ENCODE measurements around the gene UVRAG. TPM values are rescaled to one million over a fixed set of nuclear protein-coding genes. Genes with fewer than 3 reads are reported as not detected.

UVRAG gene
- polyA plus RNA-seq, 1 donor (not counting 4 experiments of a cell fraction or from before 2014, with no cell fraction given), result 11.9 TPM

GRCh38 chr11:75836417-75836816 lies 21.4 kb downstream of the UVRAG start:
- FAIRE-seq (no peak), DNase-seq (ENCODE audit: low read depth, low spot score) (no peak)
- Histone ChIP-seq H3K79me2 (ENCODE audit: control insufficient read depth, insufficient read depth, low read length) (peaks cover 3% of the 10 kb centered on the region), H3K9me3 (ENCODE audit: control insufficient read depth, low read depth, low read length) (no peaks in the 10 kb centered on the region), H3K4me2 (ENCODE audit: control insufficient read depth, extremely low read depth, insufficient read depth, low read depth, low read length) (no peak overlapping the region), H3K27me3 (ENCODE audit: control insufficient read depth, extremely low read depth, insufficient read depth, low read length) (no peaks in the 10 kb centered on the region), H3K9me1 (ENCODE audit: control insufficient read depth, extremely low read depth, insufficient read depth, low read length) (no peaks in the 10 kb centered on the region), H4K20me1 (ENCODE audit: control insufficient read depth, extremely low read depth, insufficient read depth, low read length) (no peaks in the 10 kb centered on the region), H3K27ac (ENCODE audit: control insufficient read depth, insufficient read depth, low read length) (no peak overlapping the region), H3K4me3 (ENCODE audit: control insufficient read depth in 2 of 3, extremely low read depth in 1 of 3, insufficient read depth in 2 of 3, low read depth in 1 of 3, low read length in 3 of 3) (no peak overlapping the region), H2AFZ (ENCODE audit: control insufficient read depth, low read length) (no peak overlapping the region), H3K36me3 (ENCODE audit: control insufficient read depth in 2 of 2, extremely low read depth in 1 of 2, insufficient read depth in 2 of 2, low read length in 2 of 2) (no peaks in the 10 kb centered on the region), H3K9ac (ENCODE audit: control insufficient read depth, extremely low read depth, insufficient read depth, low read length) (no peak overlapping the region), H3K4me1 (ENCODE audit: control insufficient read depth, extremely low read depth, insufficient read depth, low read length) (peaks cover 3% of the 10 kb centered on the region)
- dilution Hi-C loops (cut with MboI; ENCODE audit: extremely low pct_ligation_motif_present, low sequenced_read_pairs), result no loop called here
- TF ChIP-seq CTCF (optimal IDR thresholded peaks at IDR 0.05 in 1 of 3, IDR thresholded peaks at IDR 0.05 in 1 of 3, conservative IDR thresholded peaks at IDR 0.05 in 1 of 3; ENCODE audit: extremely low read depth in 1 of 3, insufficient read depth in 2 of 3, low read length in 3 of 3), result no peak
- no peak for TF ChIP-seq EZH2 (IDR thresholded peaks at IDR 0.05; ENCODE audit: low read length)

- no peak overlapping the region for H2AFZ ChIP-seq (ENCODE audit: control insufficient read depth, low read length)
- H3K4me2 ChIP-seq (ENCODE audit: control insufficient read depth, extremely low read depth, insufficient read depth, low read depth, low read length), result no peak overlapping the region
- H3K9ac ChIP-seq (ENCODE audit: control insufficient read depth, extremely low read depth, insufficient read depth, low read length), result no peak overlapping the region
- H3K9me1 ChIP-seq (ENCODE audit: control insufficient read depth, extremely low read depth, insufficient read depth, low read length), result no peaks in the 10 kb centered on the region
- H3K36me3 ChIP-seq (ENCODE audit: control insufficient read depth in 2 of 2, extremely low read depth in 1 of 2, insufficient read depth in 2 of 2, low read length in 2 of 2), result peaks cover 0 to 3% of the 10 kb centered on the region in 2 experiments
- no peak for FAIRE-seq
- H3K9me3 ChIP-seq (ENCODE audit: control insufficient read depth, low read depth, low read length), result no peaks in the 10 kb centered on the region
- dilution Hi-C loops (cut with MboI; ENCODE audit: extremely low pct_ligation_motif_present, low sequenced_read_pairs), result no loop called here
- TF ChIP-seq EZH2 (IDR thresholded peaks at IDR 0.05; ENCODE audit: low read length) (no peak), CTCF (optimal IDR thresholded peaks at IDR 0.05 in 1 of 3, IDR thresholded peaks at IDR 0.05 in 1 of 3, conservative IDR thresholded peaks at IDR 0.05 in 1 of 3; ENCODE audit: extremely low read depth in 1 of 3, insufficient read depth in 2 of 3, low read length in 3 of 3) (no peak)
- DNase-seq (ENCODE audit: low read depth, low spot score), result no peak
- peaks cover 3% of the 10 kb centered on the region for H4K20me1 ChIP-seq (ENCODE audit: control insufficient read depth, extremely low read depth, insufficient read depth, low read length)
- H3K79me2 ChIP-seq (ENCODE audit: control insufficient read depth, insufficient read depth, low read length), result peaks cover 5% of the 10 kb centered on the region
- no peaks in the 10 kb centered on the region for H3K27me3 ChIP-seq (ENCODE audit: control insufficient read depth, extremely low read depth, insufficient read depth, low read length)
- H3K4me3 ChIP-seq (ENCODE audit: control insufficient read depth in 2 of 3, extremely low read depth in 1 of 3, insufficient read depth in 2 of 3, low read depth in 1 of 3, low read length in 3 of 3), result no peak overlapping the region
- H3K27ac ChIP-seq (ENCODE audit: control insufficient read depth, insufficient read depth, low read length), result no peak overlapping the region
- H3K4me1 ChIP-seq (ENCODE audit: control insufficient read depth, extremely low read depth, insufficient read depth, low read length), result peaks cover 3% of the 10 kb centered on the region
Measured at GRCh38 chr11:75839851-75840250, 24.8 kb downstream of the UVRAG start.
